ENCODE measurements around the gene MYO18A.

Gene MYO18A

GRCh38 chr17:29167393-29168078 lies 12.7 kb downstream of the MYO18A start:
- DNase-seq (ENCODE audit: low spot score) = no peak

DNA sequence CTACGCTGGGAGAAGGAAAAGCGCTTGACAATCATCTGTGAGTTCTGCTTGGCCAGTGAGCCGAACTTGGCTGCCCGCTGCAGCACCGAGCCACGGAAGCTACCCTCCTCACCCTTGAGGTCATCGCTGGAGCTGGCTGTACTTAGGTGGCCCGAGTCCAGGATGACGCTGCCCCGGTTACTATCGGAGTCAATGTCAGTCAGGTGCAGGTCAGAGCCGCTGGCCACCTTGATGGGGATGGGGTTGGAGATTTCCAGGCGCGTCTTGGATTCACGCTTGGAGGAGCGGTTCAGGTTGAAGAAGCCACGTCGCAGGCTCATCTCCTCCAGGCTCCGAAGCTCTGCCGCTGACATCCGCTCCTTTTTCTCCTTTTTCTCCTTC lies 13.7 kb downstream of the MYO18A start:
- DNase-seq (ENCODE audit: low spot score) = no peak

GRCh38 chr17:29165800-29166506 lies 14.2 kb downstream of the MYO18A start:
- DNase-seq (ENCODE audit: low spot score) = no peak

- no peak for DNase-seq (ENCODE audit: low spot score)
Measured at GRCh38 chr17:29165261-29165660, 14.9 kb downstream of the MYO18A start.

DNA sequence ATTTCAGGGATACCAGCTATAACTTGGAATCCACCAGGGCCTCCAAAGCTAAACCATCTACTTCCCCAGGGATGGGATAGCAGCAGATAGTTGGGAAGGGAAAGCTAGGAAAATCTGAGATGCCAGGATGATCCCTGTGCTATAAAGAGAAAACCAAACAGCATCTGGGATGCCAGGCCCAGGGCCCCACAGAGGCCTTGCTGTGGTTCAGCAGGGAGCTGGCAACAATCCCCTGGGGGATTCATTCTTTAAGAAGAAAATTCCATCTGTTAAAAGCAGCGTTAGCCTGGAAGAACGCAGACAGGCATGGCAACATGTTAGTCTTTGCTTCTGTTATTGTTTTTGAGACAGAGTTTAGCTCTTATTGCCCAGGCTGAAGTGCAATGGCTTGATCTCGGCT lies 16.6 kb downstream of the MYO18A start:
- no peak for DNase-seq (ENCODE audit: low spot score)

DNA sequence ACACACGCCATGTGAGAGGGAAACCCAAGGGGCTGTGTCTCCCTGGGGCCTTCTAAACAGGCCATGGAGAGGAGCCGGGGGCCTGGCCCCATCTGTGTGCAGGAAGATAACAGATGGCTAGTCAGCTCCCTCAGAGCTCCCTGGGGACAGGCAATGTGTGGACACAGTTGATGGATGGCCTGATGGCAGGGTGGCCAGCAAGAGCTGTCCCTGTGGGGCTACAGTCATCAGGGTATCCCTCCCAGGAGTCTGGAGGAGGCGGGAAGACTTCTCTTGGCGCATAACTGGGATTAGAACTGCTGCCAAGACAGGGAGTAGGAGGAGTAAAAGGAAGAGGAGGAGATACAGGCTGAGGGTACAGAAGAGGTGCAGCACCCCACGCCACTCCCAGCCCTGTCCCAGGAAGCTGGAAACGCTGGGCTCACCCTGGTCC lies 17.3 kb downstream of the MYO18A start:
- DNase-seq (ENCODE audit: low spot score) = no peak

GRCh38 chr17:29162082-29162908 lies 17.9 kb downstream of the MYO18A start:
- no peak for DNase-seq (ENCODE audit: low spot score)

- DNase-seq (ENCODE audit: low spot score) = no peak
Measured at GRCh38 chr17:29160253-29160652, 19.9 kb downstream of the MYO18A start.

DNA sequence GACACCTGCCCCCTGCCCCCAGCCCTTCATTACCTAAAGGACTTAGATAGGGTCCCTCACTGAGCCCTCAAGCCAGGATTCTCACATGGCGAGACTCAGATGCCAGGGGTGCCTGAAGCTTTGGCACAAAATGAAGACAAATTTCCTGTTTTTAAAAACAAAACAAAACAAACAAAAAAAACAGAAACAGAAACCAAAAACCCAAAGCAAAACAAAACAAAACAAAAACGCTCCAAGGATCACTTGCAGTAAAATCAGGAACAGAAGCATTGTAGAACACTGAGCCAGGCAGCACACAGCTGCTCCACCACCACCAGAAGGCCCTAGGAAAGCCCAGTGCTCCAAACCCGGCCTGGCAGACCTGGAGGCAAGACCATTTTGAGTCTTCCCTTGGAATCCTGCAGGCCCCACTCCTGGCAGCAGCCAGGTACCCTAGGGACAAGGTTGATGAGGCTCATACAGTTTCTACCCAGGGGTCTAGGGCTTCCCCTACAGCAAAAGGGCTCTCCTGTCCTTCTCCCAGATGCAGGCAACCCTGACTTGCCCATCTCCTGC lies 20.8 kb downstream of the MYO18A start:
- DNase-seq (ENCODE audit: low spot score) = no peak

DNA sequence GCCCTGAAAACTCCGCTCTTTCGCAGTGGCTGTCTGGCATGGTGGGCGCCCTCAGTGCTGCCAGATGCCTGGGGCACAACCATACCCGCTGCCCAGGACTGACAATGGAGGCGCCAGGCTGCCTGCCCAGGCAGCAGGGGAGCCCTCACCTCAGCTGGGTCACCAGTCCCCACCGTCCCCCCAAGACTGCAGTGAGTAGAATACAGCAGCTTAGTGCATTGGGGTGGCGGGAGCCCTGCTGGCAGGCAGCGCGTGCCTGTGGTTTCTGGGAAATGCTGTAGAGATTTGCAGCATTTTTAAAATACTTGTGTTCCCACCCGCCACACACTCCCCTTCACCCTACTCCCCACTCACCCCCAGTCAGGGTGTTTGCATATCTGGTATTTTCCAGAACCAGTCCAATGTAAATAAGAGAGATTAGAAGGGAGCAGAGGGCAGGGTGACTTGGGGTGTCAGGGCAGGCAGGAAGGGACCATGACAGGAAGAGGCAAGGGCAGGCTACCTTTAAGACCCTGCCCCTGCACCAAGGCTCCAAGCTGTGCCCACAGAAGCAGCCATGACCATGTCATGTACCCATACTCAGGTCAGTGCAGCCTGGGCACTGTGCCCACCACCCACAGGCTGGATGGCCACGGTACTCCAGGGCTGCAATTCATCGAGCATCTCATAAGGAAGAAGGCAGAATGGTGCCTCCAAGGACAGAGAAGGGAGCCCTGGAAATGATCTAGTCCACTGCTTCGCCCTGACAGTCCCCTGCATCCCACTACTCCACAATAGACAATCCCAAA lies 21.5 kb downstream of the MYO18A start:
- no peak for DNase-seq (ENCODE audit: low spot score)

- DNase-seq (ENCODE audit: low spot score) = no peak
Measured at GRCh38 chr17:29158096-29158487, 22.1 kb downstream of the MYO18A start.

DNA sequence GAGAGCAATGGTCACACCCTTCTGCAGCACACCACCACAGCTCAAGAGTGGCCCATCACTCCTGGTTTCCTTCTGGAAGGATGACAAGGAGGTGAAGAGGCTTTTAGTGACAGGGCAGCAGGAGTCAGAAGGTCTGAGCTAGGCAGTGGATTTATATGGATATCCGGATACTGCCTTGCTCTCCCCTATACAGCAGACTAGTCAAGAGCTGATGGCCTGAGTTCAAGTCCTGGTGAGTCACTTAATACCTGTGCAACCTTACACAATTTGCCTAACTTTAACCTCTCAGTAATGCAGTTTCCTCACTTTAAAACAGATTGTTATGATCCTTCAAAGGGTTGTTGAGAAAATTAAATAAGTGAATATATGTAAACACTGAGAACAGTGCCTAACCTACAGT lies 22.9 kb downstream of the MYO18A start:
- DNase-seq (ENCODE audit: low spot score) = no peak

GRCh38 chr17:29156781-29157180 lies 23.4 kb downstream of the MYO18A start:
- DNase-seq (ENCODE audit: low spot score) = no peak

DNA sequence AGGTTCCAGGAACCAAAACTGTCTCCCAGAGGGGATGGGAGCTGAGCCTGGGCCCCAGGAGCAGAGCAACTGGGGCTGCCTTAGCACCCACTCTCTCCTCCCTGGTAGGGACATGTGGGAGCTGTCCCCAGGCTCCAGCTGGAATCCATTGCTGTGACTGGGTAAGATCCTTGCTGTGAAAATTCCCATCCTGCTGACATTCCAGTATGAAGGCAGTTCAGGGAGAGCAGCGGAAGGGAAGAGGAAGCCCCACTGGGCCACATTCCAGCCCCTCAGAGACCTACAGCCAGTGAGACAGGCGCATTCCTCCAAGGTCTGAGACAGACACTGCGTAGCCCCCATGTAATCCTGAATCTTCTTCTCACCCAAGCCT lies 24.2 kb downstream of the MYO18A start:
- DNase-seq (ENCODE audit: low spot score) = no peak

DNA sequence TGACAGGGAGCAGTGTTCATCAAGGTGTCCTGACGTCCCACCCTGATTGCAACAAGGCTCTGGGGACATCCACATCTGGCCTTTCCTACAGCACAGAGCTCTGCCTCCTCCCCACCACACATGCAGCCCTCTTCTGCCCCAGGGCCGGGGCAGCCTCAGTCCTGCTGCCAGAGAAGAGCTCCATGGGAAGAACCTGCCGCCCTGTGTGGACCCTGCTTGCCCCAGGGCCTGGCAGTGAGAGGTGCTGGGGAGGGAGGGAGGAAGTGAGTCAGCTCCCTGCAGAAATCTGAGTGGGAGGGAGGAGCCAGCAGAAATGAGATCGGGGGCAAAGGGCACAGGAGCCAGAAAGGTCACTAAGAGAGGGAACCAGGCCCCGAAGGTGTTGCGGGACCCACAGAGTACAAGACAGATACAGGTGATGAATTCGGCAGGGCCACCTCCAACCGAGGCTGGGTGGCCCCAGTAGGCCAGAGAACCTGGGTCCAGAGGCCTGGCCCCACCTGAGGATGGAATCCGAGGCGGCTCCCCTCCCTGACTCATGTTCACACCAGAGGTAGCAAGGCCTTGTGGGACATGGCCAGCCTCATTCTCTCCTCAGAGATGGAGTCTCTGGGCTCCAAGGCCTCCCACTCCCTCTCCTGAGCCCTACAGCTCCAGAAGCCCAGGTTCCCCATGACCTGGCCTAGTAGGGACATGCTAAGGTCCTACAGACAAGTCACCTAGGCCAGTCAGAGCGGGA lies 24.8 kb downstream of the MYO18A start:
- peak; percentile 76 for DNase-seq (ENCODE audit: low spot score)

DNA sequence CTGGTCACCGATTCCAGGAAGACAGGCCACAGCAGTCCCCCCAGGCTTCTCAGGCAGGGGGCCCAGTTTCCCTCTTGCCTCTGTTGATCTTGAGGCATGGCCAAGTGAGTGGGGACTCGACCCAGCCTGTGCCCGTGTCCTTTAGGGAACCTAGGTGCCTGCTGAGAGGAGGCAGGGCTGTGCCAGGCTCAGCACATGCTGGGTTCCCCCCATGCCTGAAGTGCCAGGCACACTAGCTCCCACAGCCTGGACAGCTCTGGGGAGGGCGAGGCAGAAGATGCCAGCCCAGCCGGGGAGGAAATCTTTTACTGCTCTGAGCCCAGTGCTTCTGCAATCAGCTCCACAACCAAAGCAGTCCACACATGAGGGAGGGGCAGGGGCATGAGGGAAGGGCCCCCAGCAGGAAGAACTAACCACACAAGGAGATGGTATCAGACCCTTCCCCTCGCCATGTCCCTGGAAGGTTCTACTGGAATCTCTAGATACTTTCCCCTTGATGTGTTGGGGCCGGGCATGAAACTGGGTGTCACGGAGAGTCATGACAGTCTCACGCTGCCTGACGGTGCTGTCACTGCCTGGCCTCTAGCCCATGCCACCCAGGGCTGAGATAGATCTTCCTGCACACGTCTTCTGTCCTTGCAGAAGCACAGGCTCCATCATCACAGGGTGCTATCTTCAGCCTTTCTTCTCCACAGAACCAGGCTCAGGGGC lies 25.5 kb downstream of the MYO18A start:
- DNase-seq (ENCODE audit: low spot score) = no peak

DNA sequence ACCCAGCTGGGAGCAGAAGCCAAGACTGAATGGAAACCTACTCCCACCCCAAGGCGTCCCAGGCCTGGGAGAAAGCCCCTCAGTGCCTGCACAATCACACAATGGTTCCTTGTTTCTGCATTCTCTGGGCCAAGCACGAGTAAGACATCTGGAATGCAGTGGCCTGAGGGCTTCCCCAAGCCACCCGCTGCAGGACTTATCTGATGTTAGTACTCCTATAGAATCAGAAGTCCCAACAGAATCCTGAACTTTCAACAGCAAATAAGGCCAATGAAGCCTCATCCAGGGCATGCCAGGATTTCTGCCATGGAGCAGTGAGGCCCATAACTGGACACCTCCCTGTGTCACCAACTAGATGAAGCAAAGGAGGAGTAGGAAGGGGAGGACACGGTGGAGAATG lies 28.6 kb downstream of the MYO18A start:
- DNase-seq (ENCODE audit: low spot score) = peak; percentile 99

GRCh38 chr17:29150161-29150560 lies 30.0 kb downstream of the MYO18A start:
- DNase-seq (ENCODE audit: low spot score) = no peak

GRCh38 chr17:29149431-29150064 lies 30.6 kb downstream of the MYO18A start:
- peak; percentile 48 for DNase-seq (ENCODE audit: low spot score)
